H1 (cell line): ENCODE measurements around the gene PLCH2. TPM values are rescaled to one million over a fixed set of nuclear protein-coding genes. Genes with fewer than 3 reads are reported as not detected.
A peak's percentile ranks its signal among the peaks of the same experiment; 100 is the strongest.

Source experiments
- CTCF ChIA-PET: fragments of 300-600 bp; sonication (Branson Sonifier 250); formaldehyde crosslinking; loops from one replicate; lab custom pipeline; 2021; ENCODE audit not compliant: partially characterized antibody; lab: Charles Lee
- POLR2A ChIA-PET: fragments of 300-600 bp; sonication (Branson Sonifier 250); formaldehyde crosslinking; loops from one replicate; lab custom pipeline; 2021; ENCODE audit warnings: inconsistent platforms; ENCODE audit not compliant: partially characterized antibody; lab: Charles Lee
- DNase-seq, 2 experiments: peaks; one replicate each; pipeline versions ENCODE4 v3.0.0 to v3.0.0-alpha.2; 2010 to 2022; ENCODE audit warnings: low spot score in 2 of 2, low read depth in 1 of 2, mixed read lengths in 1 of 2
- FAIRE-seq: peaks from 2 replicates; lab custom pipeline; 2011; peaks lifted over from hg19 to GRCh38; lab: Jason Lieb, UNC
- H2AFZ ChIP-seq: 2 replicates; pipeline ENCODE4 v1.8.1; 2012; ENCODE audit warnings: low read length, inconsistent platforms
- H2AK5ac ChIP-seq: 2 replicates; pipeline ENCODE4 v1.6.1; 2013; ENCODE audit warnings: low read depth, low read length
- H2BK120ac ChIP-seq: replicated peaks from 2 replicates; pipeline ENCODE3; 2013; ENCODE audit warnings: low read depth, low read length, inconsistent platforms
- H2BK12ac ChIP-seq: 2 replicates; pipeline ENCODE4 v1.6.1; 2013; ENCODE audit warnings: low read depth, low read length
- H2BK15ac ChIP-seq: 2 replicates; pipeline ENCODE4 v1.6.1; 2013; ENCODE audit warnings: low read length
- H2BK20ac ChIP-seq: 2 replicates; pipeline ENCODE4 v1.6.1; 2013; ENCODE audit warnings: low read length
- H2BK5ac ChIP-seq: 2 replicates; pipeline ENCODE4 v1.6.1; 2013; ENCODE audit warnings: low read depth, low read length
- H3K14ac ChIP-seq: 2 replicates; pipeline ENCODE4 v1.6.1; 2013; ENCODE audit warnings: inconsistent platforms; ENCODE audit not compliant: insufficient read length
- H3K18ac ChIP-seq: 2 replicates; pipeline ENCODE4 v1.6.1; 2013; ENCODE audit warnings: low read length; ENCODE audit errors: extremely low read depth
- H3K23ac ChIP-seq: 2 replicates; pipeline ENCODE4 v1.6.1; 2013; ENCODE audit warnings: inconsistent platforms; ENCODE audit not compliant: insufficient read length
- H3K23me2 ChIP-seq: 2 replicates; pipeline ENCODE4 v1.6.1; 2013; ENCODE audit warnings: low read depth, low read length
- H3K27ac ChIP-seq: 2 replicates; pipeline ENCODE4 v1.6.1; 2011; ENCODE audit warnings: low read depth, low read length, inconsistent platforms
- H3K27me3 ChIP-seq, 4 experiments: replicated peaks in 1 of 4; 1 replicate in 1 of 4; 2 replicates in 3 of 4; pipeline versions ENCODE4 v1.6.1 to v1.8.1; 2011 to 2013; ENCODE audit warnings: low read length in 3 of 4, mild to moderate bottlenecking in 3 of 4, inconsistent platforms in 2 of 4, mixed read lengths in 2 of 4, moderate library complexity in 1 of 4; ENCODE audit not compliant: control insufficient read depth in 3 of 4, insufficient read depth in 3 of 4; ENCODE audit errors: extremely low read depth in 1 of 4
- H3K36me3 ChIP-seq, 4 experiments: 2 replicates each; pipeline versions ENCODE4 v1.6.1 to v1.8.1; 2011 to 2013; ENCODE audit warnings: mild to moderate bottlenecking in 4 of 4, low read length in 3 of 4, moderate library complexity in 2 of 4, control low read depth in 1 of 4, inconsistent platforms in 1 of 4; ENCODE audit not compliant: insufficient read depth in 4 of 4, control insufficient read depth in 2 of 4
- H3K4ac ChIP-seq: replicated peaks from 2 replicates; pipeline ENCODE3; 2013; ENCODE audit warnings: low read length, low read depth, mixed read lengths, inconsistent platforms; ENCODE audit not compliant: insufficient read length
- H3K4me1 ChIP-seq, 4 experiments: replicated peaks in 1 of 4; 1 replicate in 1 of 4; 2 replicates in 3 of 4; pipeline versions ENCODE4 v1.6.1 to v1.8.1; 2011 to 2013; ENCODE audit warnings: low read length in 3 of 4, inconsistent platforms in 2 of 4, mixed read lengths in 1 of 4; ENCODE audit not compliant: insufficient read depth in 4 of 4, control insufficient read depth in 3 of 4
- H3K4me2 ChIP-seq, 2 experiments: 2 replicates each; pipeline versions ENCODE4 v1.6.1 to v1.8.1; 2011 to 2013; ENCODE audit warnings: low read depth in 2 of 2, low read length in 2 of 2, control low read depth in 1 of 2, inconsistent platforms in 1 of 2, mild to moderate bottlenecking in 1 of 2; ENCODE audit not compliant: insufficient read depth in 1 of 2
- H3K4me3 ChIP-seq, 4 experiments: fragments of 200-600, 300-600 bp in 1 of 4; sonication (generic), shearing (Covaris generic), sonication (Bioruptor Twin) in 1 of 4; 2 replicates each; pipeline versions ENCODE4 v1.5.1 to v1.8.1; 2011 to 2016; ENCODE audit warnings: low read length in 4 of 4, low read depth in 3 of 4, control low read depth in 2 of 4, inconsistent platforms in 2 of 4, mild to moderate bottlenecking in 2 of 4, mixed read lengths in 1 of 4, moderate library complexity in 1 of 4; ENCODE audit not compliant: insufficient read depth in 2 of 4; ENCODE audit errors: extremely low read depth in 1 of 4
- H3K56ac ChIP-seq: replicated peaks from 2 replicates; pipeline ENCODE3; 2013; ENCODE audit warnings: low read depth, mild to moderate bottlenecking, mixed read lengths, low read length, inconsistent platforms; ENCODE audit not compliant: insufficient read length
- H3K79me1 ChIP-seq: 2 replicates; pipeline ENCODE4 v1.6.1; 2013; ENCODE audit warnings: low read depth, low read length, control low read depth
- H3K79me2 ChIP-seq, 2 experiments: 2 replicates each; pipeline versions ENCODE4 v1.6.1 to v1.8.1; 2012 to 2013; ENCODE audit warnings: low read length in 2 of 2, mild to moderate bottlenecking in 2 of 2, inconsistent platforms in 1 of 2; ENCODE audit not compliant: insufficient read depth in 2 of 2, control insufficient read depth in 1 of 2
- H3K9ac ChIP-seq, 4 experiments: replicated peaks in 1 of 4; 1 replicate in 1 of 4; 2 replicates in 3 of 4; pipeline versions ENCODE4 v1.6.1 to v1.8.1; 2011 to 2013; ENCODE audit warnings: low read depth in 3 of 4, low read length in 3 of 4, control low read depth in 2 of 4, mild to moderate bottlenecking in 2 of 4, moderate library complexity in 2 of 4, inconsistent platforms in 1 of 4; ENCODE audit errors: extremely low read depth in 1 of 4
- H3K9me3 ChIP-seq, 2 experiments: 2 replicates each; pipeline versions ENCODE4 v1.6.1 to v1.8.1; 2012 to 2013; ENCODE audit warnings: mild to moderate bottlenecking in 2 of 2, moderate library complexity in 2 of 2, control low read depth in 1 of 2, inconsistent platforms in 1 of 2, low read depth in 1 of 2, low read length in 1 of 2, mixed read lengths in 1 of 2; ENCODE audit not compliant: insufficient read depth in 2 of 2
- H4K20me1 ChIP-seq, 2 experiments: replicated peaks in 1 of 2; 2 replicates each; pipeline versions ENCODE3 to v1.8.1; 2011 to 2013; ENCODE audit warnings: inconsistent platforms in 2 of 2, low read length in 2 of 2, mild to moderate bottlenecking in 1 of 2; ENCODE audit not compliant: insufficient read depth in 2 of 2, control insufficient read depth in 1 of 2
- H4K5ac ChIP-seq: 2 replicates; pipeline ENCODE4 v1.6.1; 2013; ENCODE audit warnings: low read length, low read depth, mixed read lengths, inconsistent platforms; ENCODE audit not compliant: insufficient read length
- H4K8ac ChIP-seq: 2 replicates; pipeline ENCODE4 v1.8.0; 2013; ENCODE audit warnings: mild to moderate bottlenecking, moderate library complexity, low read length, inconsistent platforms; ENCODE audit not compliant: insufficient read depth; ENCODE audit errors: extremely low read depth
- H4K91ac ChIP-seq: replicated peaks from 2 replicates; pipeline ENCODE3; 2013; ENCODE audit warnings: low read length, mixed read lengths, inconsistent platforms; ENCODE audit not compliant: insufficient read length
- EP300 ChIP-seq, 2 experiments: IDR thresholded peaks; 1 replicate in 1 of 2; 2 replicates in 1 of 2; pipeline ENCODE4 v1.6.1; 2011 to 2012; ENCODE audit warnings: low read depth in 2 of 2, low read length in 2 of 2, mild to moderate bottlenecking in 2 of 2, borderline replicate concordance in 1 of 2, inconsistent platforms in 1 of 2, moderate library complexity in 1 of 2
- EZH2 ChIP-seq: fragments of 200-600 bp; sonication (generic); IDR thresholded peaks from 2 replicates; pipeline ENCODE4 v1.7.1; 2012; ENCODE audit warnings: low read depth, mild to moderate bottlenecking, moderate library complexity, low read length, inconsistent platforms; ENCODE audit not compliant: severe bottlenecking
- PHF8 ChIP-seq: fragments of 200-600 bp; sonication (generic); conservative IDR thresholded peaks from 2 replicates; pipeline ENCODE4 v1.7.1; 2012; ENCODE audit warnings: low read depth, mild to moderate bottlenecking, inconsistent platforms, low read length, moderate library complexity
- RFX5 ChIP-seq: IDR thresholded peaks from 2 replicates; pipeline ENCODE4 v1.6.1; 2011; ENCODE audit warnings: low read depth, low read length, improper control_type of control experiment, borderline replicate concordance
- SRF ChIP-seq: IDR thresholded peaks from 2 replicates; pipeline ENCODE4 v1.6.1; 2011; ENCODE audit warnings: mild to moderate bottlenecking, low read depth, low read length, moderate library complexity
- TAF1 ChIP-seq: IDR thresholded peaks from 2 replicates; pipeline ENCODE4 v1.6.1; 2011; ENCODE audit warnings: mild to moderate bottlenecking, low read depth, low read length
- WGBS, 2 experiments: shearing (Covaris generic) in 1 of 2; methylation state at CpG; one replicate each; pipeline versions ENCODE4 v1.1.6 to v1.1.7; 2013 to 2015; ENCODE audit warnings: low lambda C conversion rate in 2 of 2, mixed read lengths in 2 of 2, inconsistent platforms in 1 of 2, low coverage in 1 of 2, missing lambda C conversion rate in 1 of 2; ENCODE audit not compliant: insufficient replicate concordance in 2 of 2, insufficient coverage in 1 of 2, insufficient read length in 1 of 2; ENCODE audit errors: extremely low coverage in 1 of 2, missing lambda C conversion rate in 1 of 2; 5-methylcytosine and 5-hydroxymethylcytosine counted together
- polyA plus RNA-seq, 7 experiments: library from polyadenylated mRNA; depleted of rRNA in 3 of 7; stranded (reverse) in 5 of 7; unstranded in 2 of 7; fragments of >200 nt in 5 of 7; fragments of 200-250 nt in 2 of 7; gene quantifications; 1 replicate in 5 of 7; 2 replicates in 1 of 7; 4 replicates in 1 of 7; pipeline versions ENCODE4 v1.2.1 to v1.2.3, GENCODE V29; 2011 to 2013; ENCODE audit warnings: missing spikeins in 2 of 7, mixed read lengths in 2 of 7
- total RNA-seq: library from RNA; stranded (reverse); fragmentation: NEBNext Ultra II Directional; extraction: Animal tissue kit (Norgen Biotek cat#: 25700); gene quantifications from 2 replicates; pipeline ENCODE4 v1.2.1, GENCODE V29; 2021
- TF ChIP-seq, protein P1 (sequence below): IDR thresholded peaks from 2 replicates; pipeline ENCODE4 v1.6.1; 2011; ENCODE audit warnings: low read length, improper control_type of control experiment

Gene PLCH2
- total and polyA plus RNA-seq, 2 of the 8 experiments (the other 6 are each of a cell fraction or from before 2014, with no cell fraction given): 0.14 to 0.19 TPM

GRCh38 chr1:2530513-2531361 is 54.6 kb downstream of the PLCH2 start:
- Histone ChIP-seq H4K91ac (no peak overlapping the region), H2BK120ac (no peak overlapping the region), H3K27me3 (peaks cover 30 to 84% (median 73%) of the 10 kb centered on the region in 4 experiments), H3K4me1 (peaks cover 0 to 35% (median 21%) of the 10 kb centered on the region in 4 experiments; a peak in 6 of 7 replicates), H2AFZ (no peak overlapping the region), H3K36me3 (no peaks in the 10 kb centered on the region), H3K27ac (no peak overlapping the region), H3K4ac (no peak overlapping the region), H3K14ac (no peak overlapping the region), H3K9ac (no peak overlapping the region), H4K20me1 (peaks cover 0 to 14% of the 10 kb centered on the region in 2 experiments), H3K9me3 (no peaks in the 10 kb centered on the region), H3K79me2 (peaks cover 1 to 2% of the 10 kb centered on the region in 2 experiments; a peak in 3 of 4 replicates), H3K23ac (no peak overlapping the region), H3K4me3 (peak overlapping the region in 2 of 4 experiments; percentile 0 to 58; a peak in 2 of 8 replicates), H2BK15ac (no peak overlapping the region), H4K5ac (no peak overlapping the region), H3K23me2 (peaks cover 4% of the 10 kb centered on the region; the same call in 1 of the 2 replicates), H2BK5ac (no peak overlapping the region), H3K18ac (peak overlapping the region; percentile 48; the same call in 1 of the 2 replicates), H4K8ac (no peak overlapping the region), H3K4me2 (peak overlapping the region; percentile 53 to 89)
- 68% methylated on average over 18 of the region's 30 CpGs; no CpG with 5 or more reads in 1 of the 2 experiments for WGBS, 2 experiments
- ChIA-PET CTCF (interaction anchor here (1.0 to 1.7 kb wide), 3 partner anchors 12 to 16 kb away, joined by 3 to 5 read pairs (median 5); no protein-coding TSS in a partner anchor), POLR2A (interaction anchor here (0.6 to 0.7 kb wide), 2 partner anchors 41 to 47 kb away, joined by 3 read pairs; no protein-coding TSS in a partner anchor)
- DNase-seq (no peak), FAIRE-seq (no peak)
- TF ChIP-seq, protein P1, sequence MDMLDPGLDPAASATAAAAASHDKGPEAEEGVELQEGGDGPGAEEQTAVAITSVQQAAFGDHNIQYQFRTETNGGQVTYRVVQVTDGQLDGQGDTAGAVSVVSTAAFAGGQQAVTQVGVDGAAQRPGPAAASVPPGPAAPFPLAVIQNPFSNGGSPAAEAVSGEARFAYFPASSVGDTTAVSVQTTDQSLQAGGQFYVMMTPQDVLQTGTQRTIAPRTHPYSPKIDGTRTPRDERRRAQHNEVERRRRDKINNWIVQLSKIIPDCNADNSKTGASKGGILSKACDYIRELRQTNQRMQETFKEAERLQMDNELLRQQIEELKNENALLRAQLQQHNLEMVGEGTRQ: no peak
- TF ChIP-seq SRF (no peak), PHF8 (no peak), EZH2 (peak; percentile 42), TAF1 (no peak), EP300 (IDR thresholded peaks at IDR 0.05; ENCODE audit: borderline replicate concordance in 1 of 2, low read depth in 2 of 2, low read length in 2 of 2) (no peak), RFX5 (no peak)
- TF ChIP-seq, all 59 proteins: peak for 1
- H2AK5ac ChIP-seq: no peak overlapping the region
- no peak overlapping the region for H2BK20ac ChIP-seq
- H2BK12ac ChIP-seq: no peak overlapping the region
- no peak overlapping the region for H3K56ac ChIP-seq
- H3K79me1 ChIP-seq: no peaks in the 10 kb centered on the region
